GM19239 (cell line): ENCODE measurements around the gene TMTC3.
A peak's percentile ranks its signal among the peaks of the same experiment; 100 is the strongest.

Source experiments
- DNase-seq: peaks from one replicate; pipeline ENCODE4 v3.0.0; 2011; ENCODE audit warnings: low spot score; ENCODE audit not compliant: insufficient read length
- FAIRE-seq: peaks from 2 replicates; lab custom pipeline; 2011; peaks lifted over from hg19 to GRCh38; lab: Jason Lieb, UNC

Gene TMTC3

DNA sequence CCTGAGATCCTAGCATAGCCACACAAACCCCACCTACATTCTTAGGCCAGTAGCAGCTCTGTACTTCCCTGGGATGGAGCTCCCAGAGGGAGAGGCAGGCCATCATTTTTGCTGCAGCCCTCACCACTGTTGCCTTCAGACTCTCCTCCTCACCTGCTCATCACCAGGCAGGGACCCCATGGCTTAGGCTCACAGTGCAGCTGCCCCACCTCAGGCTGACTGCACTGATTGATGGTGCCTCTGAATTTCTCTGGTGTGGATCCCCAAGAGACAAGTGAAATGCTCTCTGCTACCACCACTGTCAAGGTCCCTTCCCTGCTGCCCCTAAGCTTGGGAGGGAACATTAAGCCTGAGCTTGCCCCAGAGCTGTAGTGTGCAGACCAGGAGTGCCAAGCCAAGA lies 76.2 kb downstream of the TMTC3 start:
- no peak for FAIRE-seq

DNA sequence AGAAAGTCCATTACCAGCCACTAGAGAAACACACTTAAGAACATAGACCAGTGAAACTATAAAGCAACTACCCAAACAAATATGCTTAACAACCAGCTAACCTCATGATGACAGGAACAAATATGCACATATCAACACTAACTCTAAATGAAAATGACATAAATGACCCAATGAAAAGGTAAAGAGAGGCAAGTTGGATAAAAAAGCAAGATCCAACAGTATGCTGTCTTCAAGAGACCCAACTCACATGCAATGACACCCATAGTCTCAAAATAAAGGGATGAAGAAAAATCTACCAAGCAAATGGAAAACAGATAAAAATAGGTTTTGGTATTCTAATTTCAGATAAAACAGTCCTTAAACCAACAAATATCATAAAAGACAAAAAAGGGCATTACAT lies 77.8 kb downstream of the TMTC3 start:
- FAIRE-seq, result no peak
- DNase-seq, result no peak

More for the DNA sequence above, 76.2 kb downstream of the TMTC3 start:
- DNase-seq, result no peak

DNA sequence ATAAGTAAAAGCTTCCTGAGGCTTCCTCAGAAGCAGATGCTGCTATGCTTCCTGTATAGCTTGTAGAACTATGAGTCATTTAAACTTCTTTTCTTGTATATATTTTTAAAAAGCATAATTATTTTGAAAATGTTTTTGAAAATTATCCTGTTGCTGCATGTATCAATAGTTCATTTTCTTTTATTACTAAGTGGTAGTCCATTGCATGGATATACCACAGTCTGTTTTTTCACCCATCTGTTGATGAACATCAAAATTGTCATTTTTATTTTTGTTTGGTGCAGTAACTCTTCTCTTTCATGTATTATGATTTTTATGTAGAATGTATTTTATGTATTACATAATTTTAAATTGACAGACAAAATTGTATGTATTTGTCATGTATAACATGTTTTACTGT lies 81.4 kb downstream of the TMTC3 start:
- FAIRE-seq (no peak), DNase-seq (no peak)

DNA sequence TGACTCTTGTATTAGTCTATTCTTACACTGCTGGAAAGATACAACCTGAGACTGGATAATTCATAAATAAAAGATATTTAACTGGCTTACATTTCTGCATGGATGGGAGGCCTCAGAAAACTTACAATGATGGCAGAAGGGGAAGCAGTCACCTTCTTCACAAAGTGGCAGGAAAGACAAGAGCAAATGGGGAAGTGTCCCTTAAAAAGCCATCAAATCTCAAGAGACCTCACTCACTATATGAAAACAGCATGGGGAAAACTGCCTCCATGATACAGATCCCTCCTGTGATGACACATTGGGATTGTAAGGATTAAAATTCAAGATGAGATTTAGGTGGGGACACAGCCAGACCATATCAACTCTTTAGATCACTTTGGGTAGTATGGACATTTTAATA lies 83.7 kb downstream of the TMTC3 start:
- DNase-seq (no peak), FAIRE-seq (no peak)

DNA sequence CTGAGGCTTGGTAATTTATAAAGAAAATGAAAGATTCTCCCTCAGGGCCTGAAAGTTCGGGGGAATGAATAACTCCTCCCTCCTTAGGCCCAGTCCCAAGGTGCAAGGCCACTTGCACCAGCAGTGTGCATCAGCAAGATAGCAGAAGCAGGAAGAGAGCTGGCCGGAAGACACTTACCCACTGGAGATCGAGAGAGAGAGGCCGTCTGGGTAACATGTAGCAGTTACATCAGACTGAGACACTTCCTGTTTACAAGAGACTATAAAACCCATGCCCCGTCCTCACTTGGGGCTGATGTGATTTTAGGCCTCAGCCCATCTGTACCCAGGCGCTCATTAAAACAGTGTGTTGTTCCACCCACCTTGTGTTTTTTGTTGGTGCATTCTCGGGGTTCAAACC lies 85.2 kb downstream of the TMTC3 start:
- FAIRE-seq (no peak), DNase-seq (no peak)

DNA sequence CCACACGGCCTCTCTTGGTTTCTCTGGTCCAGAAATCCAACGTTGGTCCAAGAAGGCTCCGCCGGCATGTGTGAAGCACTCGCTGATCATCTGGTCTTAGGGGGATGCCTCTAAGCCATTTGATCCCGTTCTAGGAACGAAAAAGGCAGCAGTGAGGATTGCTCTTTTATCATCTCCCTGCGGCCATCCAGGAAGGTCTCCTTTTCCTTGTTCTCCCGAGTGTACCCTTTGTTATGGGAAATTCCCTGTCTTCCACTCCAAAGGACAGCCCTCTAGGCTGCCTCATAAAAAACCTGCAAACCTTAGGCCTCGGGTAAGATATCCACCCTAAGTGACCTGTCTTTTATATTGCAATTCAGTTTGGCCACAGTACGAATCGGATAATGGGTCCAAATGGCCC lies 85.8 kb downstream of the TMTC3 start:
- DNase-seq (no peak), FAIRE-seq (no peak)

DNA sequence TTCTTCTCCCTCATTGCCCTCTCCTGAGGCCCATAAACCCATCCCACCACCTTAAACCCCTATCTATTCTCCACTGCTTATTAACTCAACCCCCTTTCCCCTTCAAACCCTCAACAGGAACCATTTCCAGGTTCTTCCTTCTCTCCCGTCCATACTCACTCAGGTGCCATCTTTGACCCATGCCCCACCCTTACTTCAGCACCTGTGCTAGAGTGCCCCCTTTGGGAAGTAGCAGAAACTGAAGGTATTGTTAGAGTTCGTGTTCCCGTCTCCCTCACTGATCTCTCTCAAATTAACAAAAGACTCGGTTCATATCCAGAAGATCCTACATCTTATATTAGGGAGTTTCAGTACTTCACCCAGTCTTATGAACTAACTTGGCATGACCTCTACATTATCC lies 86.6 kb downstream of the TMTC3 start:
- DNase-seq (no peak), FAIRE-seq (no peak)

DNA sequence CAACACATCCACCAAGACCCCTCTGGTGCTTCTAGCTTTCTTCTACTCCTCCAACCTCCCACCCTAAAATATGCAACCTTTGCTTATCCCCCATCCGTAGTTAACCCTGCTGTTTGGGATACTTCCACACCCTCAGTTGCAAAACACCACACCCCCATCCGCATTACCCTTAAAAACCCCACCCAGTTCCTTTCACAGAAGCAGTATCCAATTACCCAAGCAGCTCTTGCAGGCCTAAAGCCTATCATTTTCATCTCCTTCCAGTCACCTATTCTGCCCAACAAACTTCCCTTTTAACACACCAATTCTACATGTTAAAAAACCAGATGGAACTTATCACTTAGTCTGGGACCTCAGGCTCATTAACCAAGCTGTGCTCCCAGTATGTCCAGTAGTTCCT lies 88.2 kb downstream of the TMTC3 start:
- no peak for FAIRE-seq
- DNase-seq, result no peak

DNA sequence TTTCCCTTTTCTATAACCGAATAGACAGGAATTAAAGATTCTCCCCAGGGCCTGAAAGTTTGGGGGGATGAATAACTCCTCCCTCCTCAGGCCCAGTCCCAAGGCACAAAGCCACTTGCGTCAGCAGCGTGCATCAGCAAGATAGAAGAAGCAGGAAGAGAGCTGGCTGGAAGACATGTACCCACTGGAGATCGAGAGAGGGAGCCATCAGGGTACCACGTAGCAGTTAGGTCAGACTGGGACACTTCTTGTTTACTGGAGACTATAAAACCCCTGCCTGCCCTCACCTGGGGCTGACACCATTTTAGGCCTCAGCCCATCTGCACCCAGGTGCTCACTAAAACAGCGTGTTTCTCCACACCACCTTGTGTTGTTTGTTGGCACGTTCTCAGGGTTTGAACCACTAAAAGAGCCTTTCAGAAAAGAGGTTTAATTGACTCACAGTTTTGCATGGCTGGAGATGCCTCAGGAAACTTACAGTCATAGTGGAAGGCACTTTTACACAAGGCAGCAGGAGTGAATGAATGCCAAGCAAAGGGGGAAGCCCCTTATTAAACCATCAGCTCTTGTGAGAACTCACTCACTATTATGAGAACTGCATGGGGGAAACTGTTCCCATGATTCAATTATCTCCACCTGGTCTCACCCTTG lies 93.2 kb downstream of the TMTC3 start:
- FAIRE-seq, result no peak
- no peak for DNase-seq

DNA sequence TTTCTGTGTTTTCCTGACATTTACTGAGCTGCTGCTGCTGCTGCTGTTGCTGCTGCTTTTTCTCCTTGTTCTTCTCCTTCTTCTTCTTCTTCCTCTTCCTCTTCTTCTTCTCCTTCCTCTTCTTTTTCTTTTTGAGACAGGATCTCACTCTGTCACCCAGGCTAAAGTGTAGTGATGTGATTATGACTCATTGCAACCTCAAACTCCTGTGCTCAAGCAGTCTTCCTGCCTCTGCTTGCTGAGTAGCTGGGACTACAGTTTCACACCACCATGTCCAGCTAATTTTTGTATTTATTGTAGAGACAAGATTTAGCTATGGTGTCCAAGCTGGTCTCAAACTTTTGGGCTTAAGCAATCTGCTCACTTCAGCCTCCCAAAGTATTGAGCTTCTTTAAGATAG lies 95.8 kb downstream of the TMTC3 start:
- FAIRE-seq, result no peak
- DNase-seq, result no peak

DNA sequence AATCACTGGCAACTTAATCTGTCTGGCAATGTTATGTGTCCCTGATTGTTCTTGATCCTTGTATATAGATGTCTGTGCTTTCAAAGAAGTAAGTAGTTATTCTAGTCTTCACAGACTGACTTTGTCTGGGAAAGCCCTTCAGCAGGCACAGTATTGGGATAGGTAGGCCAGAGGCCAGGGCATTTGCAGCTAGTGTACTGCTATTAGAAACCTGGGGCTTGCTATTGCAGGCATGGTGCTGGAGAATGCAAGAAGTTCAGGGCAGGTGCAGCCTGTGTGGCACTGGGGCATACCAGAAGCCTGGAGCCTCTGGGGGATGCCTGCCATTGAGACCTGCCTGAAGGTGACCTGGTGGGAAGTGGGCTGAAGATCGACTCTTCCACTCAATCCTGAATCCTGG lies 96.3 kb downstream of the TMTC3 start:
- FAIRE-seq (no peak), DNase-seq (no peak)

DNA sequence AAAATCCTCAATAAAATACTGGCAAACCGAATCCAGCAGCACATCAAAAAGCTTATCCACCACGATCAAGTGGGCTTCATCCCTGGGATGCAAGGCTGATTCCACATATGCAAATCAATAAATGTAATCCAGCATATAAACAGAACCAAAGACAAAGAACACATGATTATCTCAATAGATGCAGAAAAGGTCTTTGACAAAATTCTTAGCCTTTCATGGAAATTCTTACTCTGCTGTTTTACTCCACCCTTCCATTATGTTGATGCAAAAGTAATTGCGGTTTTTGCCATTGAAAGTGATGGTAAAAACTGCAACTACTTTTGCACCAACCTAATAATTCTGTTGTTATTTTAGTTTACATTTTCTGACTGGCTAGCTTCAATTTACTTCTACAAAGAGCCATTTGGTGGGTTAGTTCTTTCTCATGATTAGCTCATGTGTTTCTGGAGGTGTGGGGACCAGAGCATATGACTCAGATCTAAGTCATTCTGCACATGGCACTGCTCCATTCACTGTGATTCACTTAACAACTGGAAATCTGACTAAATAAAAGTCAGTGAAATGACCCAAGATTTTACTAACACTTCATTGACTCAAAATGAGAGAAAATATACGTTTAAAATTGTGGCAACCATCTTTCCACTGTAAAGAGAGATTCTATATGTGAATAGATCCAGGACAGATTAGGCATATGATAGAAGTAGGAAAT lies 99.9 kb downstream of the TMTC3 start:
- FAIRE-seq, result peak; percentile 18
- no peak for DNase-seq

DNA sequence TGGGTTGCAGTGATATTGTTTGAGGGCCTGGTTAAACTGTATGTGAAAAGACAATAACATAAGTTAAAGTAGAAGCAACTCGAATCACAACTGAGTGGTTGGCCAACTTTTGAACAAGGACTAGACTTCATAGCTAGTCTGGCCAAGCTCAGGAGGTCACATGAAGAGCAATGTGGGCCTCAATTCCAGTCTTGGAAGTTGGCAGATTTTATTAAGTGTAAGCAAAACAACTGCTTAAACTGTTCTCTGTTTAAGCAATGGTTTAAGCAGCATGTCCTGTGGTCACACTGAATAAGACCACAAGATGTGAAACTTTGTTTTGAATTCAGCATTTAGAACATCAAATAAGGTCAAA lies 100.4 kb downstream of the TMTC3 start:
- FAIRE-seq (no peak), DNase-seq (no peak)

DNA sequence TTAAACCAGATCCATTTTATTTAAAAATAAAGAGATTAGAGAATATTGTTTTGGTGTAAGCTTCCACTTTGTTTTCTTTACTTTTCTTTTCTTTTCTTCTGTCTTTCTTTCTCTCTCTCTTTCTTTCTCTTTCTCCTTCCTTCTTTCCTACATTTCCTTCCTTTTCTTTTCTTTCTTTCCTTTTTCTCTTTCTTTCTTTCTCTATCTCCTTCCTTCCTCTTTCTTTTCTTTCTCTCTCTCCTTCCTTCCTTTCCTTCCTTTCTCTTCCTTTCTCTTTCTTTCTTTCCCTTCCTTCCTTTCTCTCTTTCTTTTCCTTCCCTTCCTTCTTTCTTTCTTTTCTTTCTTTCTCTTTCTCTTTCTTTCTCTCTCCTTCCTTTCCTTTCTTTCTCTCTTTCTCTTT lies 100.8 kb downstream of the TMTC3 start:
- DNase-seq (no peak), FAIRE-seq (no peak)

DNA sequence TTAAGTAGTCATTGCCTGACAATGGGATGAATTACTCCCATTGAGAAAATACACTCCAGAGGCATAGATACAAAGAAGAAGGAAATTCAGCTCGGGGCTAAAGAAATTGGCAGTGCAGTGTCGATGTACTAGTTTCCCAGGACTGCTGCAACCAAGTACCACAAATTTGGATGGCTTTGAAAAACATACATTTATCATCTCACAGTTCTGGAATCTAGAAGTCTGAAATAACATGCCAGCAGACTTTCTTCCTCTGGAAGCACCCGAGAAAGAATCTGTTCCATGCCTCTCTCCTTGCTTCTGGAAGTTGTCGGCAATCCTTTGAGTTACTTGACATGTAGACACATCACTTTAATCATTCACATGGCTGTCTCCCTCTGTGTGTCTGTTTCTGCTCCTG lies 101.9 kb downstream of the TMTC3 start:
- no peak for FAIRE-seq
- DNase-seq, result no peak

DNA sequence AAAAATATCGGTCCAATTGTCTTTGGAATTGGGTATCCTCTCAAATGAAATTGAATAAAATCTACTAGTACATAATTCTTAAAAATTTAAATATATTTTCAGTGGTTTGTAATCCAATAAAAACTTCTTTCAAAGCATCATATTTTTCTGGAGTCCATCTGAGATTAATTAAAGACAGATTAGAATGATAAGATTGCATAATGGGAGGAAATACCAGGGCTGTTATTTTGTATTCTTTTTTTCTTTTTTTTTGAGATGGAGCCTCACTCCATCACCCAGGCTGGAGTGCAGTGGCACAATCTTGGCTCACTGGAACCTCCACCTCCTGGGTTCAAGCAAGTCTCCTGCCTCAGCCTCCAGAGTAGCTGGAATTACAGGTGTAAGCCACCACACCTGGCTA lies 103.8 kb downstream of the TMTC3 start:
- FAIRE-seq (no peak), DNase-seq (no peak)

DNA sequence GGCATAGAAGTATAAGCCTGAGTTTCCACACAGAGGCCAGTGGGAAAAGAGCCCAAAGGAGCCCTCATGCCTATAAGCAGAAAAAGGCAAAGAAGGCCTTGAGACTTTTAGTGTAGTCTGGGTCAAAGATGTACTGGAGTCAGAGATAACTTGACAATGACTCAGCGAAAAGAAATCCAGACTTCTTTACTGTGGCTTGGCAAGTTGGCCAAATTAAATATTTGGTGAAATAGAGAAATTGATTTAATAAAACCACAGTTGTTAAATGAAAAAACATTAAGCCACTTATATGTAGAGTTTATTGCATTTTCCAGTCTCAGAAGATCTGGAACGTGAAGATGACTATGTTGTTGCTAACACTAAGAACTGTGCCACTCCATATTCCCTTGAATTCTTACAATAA lies 105.1 kb downstream of the TMTC3 start:
- no peak for FAIRE-seq
- no peak for DNase-seq

DNA sequence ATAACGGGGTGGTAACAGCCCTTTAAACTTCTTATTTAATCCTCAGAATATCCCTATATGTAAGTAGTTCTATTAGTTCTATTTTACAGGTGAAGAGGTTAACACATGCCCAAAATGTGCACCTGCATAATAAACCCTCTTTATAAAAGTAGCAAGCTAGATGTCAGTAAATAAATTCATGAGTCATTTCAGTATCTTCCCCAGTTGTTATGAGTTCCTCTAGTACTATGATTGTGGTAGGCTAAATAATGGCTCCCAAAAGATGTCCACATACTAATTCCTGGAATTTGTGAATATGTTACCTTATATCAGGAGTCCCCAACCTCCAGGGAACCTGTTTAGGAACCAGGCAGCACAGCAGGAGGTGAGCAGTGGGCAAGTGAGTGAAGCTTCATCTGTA lies 106.5 kb downstream of the TMTC3 start:
- DNase-seq (no peak), FAIRE-seq (no peak)
